HEK293 (cell line): ENCODE data around the gene IGFL1.
"Not testable (repeated sequence)": the region's sequence is repeated elsewhere in the genome, so short reads cannot be mapped to it uniquely, and the experiment has no call there.

Source experiments
- TF ChIP-seq, protein P1 (sequence below): fragments of 450-650 bp; formaldehyde crosslinking; IDR thresholded peaks from 2 replicates; pipeline ENCODE4 v1.5.1; 2016; ENCODE audit warnings: missing biosample characterization, missing genetic modification characterization
- TF ChIP-seq, protein P2 (sequence below): fragments of 450-650 bp; formaldehyde crosslinking; IDR thresholded peaks from 2 replicates; pipeline ENCODE4 v1.5.1; 2016; ENCODE audit warnings: missing biosample characterization, missing genetic modification characterization

- TF ChIP-seq, protein P1, sequence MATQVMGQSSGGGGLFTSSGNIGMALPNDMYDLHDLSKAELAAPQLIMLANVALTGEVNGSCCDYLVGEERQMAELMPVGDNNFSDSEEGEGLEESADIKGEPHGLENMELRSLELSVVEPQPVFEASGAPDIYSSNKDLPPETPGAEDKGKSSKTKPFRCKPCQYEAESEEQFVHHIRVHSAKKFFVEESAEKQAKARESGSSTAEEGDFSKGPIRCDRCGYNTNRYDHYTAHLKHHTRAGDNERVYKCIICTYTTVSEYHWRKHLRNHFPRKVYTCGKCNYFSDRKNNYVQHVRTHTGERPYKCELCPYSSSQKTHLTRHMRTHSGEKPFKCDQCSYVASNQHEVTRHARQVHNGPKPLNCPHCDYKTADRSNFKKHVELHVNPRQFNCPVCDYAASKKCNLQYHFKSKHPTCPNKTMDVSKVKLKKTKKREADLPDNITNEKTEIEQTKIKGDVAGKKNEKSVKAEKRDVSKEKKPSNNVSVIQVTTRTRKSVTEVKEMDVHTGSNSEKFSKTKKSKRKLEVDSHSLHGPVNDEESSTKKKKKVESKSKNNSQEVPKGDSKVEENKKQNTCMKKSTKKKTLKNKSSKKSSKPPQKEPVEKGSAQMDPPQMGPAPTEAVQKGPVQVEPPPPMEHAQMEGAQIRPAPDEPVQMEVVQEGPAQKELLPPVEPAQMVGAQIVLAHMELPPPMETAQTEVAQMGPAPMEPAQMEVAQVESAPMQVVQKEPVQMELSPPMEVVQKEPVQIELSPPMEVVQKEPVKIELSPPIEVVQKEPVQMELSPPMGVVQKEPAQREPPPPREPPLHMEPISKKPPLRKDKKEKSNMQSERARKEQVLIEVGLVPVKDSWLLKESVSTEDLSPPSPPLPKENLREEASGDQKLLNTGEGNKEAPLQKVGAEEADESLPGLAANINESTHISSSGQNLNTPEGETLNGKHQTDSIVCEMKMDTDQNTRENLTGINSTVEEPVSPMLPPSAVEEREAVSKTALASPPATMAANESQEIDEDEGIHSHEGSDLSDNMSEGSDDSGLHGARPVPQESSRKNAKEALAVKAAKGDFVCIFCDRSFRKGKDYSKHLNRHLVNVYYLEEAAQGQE (tag by site-specific recombination) = not testable (repeated sequence)
- TF ChIP-seq, protein P2, sequence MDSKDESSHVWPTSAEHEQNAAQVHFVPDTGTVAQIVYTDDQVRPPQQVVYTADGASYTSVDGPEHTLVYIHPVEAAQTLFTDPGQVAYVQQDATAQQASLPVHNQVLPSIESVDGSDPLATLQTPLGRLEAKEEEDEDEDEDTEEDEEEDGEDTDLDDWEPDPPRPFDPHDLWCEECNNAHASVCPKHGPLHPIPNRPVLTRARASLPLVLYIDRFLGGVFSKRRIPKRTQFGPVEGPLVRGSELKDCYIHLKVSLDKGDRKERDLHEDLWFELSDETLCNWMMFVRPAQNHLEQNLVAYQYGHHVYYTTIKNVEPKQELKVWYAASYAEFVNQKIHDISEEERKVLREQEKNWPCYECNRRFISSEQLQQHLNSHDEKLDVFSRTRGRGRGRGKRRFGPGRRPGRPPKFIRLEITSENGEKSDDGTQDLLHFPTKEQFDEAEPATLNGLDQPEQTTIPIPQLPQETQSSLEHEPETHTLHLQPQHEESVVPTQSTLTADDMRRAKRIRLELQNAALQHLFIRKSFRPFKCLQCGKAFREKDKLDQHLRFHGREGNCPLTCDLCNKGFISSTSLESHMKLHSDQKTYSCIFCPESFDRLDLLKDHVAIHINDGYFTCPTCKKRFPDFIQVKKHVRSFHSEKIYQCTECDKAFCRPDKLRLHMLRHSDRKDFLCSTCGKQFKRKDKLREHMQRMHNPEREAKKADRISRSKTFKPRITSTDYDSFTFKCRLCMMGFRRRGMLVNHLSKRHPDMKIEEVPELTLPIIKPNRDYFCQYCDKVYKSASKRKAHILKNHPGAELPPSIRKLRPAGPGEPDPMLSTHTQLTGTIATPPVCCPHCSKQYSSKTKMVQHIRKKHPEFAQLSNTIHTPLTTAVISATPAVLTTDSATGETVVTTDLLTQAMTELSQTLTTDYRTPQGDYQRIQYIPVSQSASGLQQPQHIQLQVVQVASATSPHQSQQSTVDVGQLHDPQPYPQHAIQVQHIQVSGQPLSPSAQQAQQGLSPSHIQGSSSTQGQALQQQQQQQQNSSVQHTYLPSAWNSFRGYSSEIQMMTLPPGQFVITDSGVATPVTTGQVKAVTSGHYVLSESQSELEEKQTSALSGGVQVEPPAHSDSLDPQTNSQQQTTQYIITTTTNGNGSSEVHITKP = not testable (repeated sequence)
Observed at GRCh38 chr19:46243081-46243654, 13.6 kb downstream of the IGFL1 start.
